Fibroblast of skin of abdomen (primary cell): ENCODE results near the gene AMN1.

ENCODE experiments used
- DNase-seq: peaks from one replicate; pipeline ENCODE4 v3.0.0-alpha.2; 2013

AMN1 gene

GRCh38 chr12:31627456-31628054, 101.3 kb downstream of the AMN1 start:
- DNase-seq, result no peak

GRCh38 chr12:31626270-31626995, 102.4 kb downstream of the AMN1 start:
- DNase-seq, result no peak

- DNase-seq, result no peak
Observed at GRCh38 chr12:31622038-31622437, 106.8 kb downstream of the AMN1 start.
